HepG2 (cell line): Measurements from ENCODE around the gene SSC5D. TPM values are rescaled to one million over a fixed set of nuclear protein-coding genes. Genes with fewer than 3 reads are reported as not detected.

ENCODE experiments used
- DR1 ChIP-seq: sonication (generic); formaldehyde crosslinking; IDR thresholded peaks from 2 replicates; pipeline ENCODE4 v1.8.0; 2021; ENCODE audit warnings: mild to moderate bottlenecking, missing genetic modification reagents, inconsistent platforms
- DRAP1 ChIP-seq: IDR thresholded peaks from 2 replicates; pipeline ENCODE4 v1.6.1; 2016; ENCODE audit warnings: missing genetic modification reagents, missing compliant biosample characterization
- EED ChIP-seq: sonication (generic); formaldehyde crosslinking; IDR thresholded peaks from 2 replicates; pipeline ENCODE4 v1.5.0; 2020; ENCODE audit warnings: mild to moderate bottlenecking, missing genetic modification reagents
- FOXO1 ChIP-seq: sonication (generic); formaldehyde crosslinking; IDR thresholded peaks from 2 replicates; pipeline ENCODE4 v1.4.0; 2020; ENCODE audit warnings: missing genetic modification reagents
- HOXA7 ChIP-seq: sonication (generic); formaldehyde crosslinking; IDR thresholded peaks from 2 replicates; pipeline ENCODE4 v1.8.1; 2022; ENCODE audit warnings: mild to moderate bottlenecking, missing genetic modification reagents, moderate library complexity
- IRX3 ChIP-seq: sonication (generic); formaldehyde crosslinking; IDR thresholded peaks from 2 replicates; pipeline ENCODE4 v1.8.1; 2023; ENCODE audit warnings: mild to moderate bottlenecking, low read depth, missing genetic modification reagents, borderline replicate concordance
- JUND ChIP-seq: sonication (generic); formaldehyde crosslinking; IDR thresholded peaks from 2 replicates; pipeline ENCODE4 v1.8.0; 2022; ENCODE audit warnings: mild to moderate bottlenecking, missing genetic modification reagents
- RXRA ChIP-seq: sonication (generic); formaldehyde crosslinking; IDR thresholded peaks from 2 replicates; pipeline ENCODE4 v1.5.1; 2020; ENCODE audit warnings: missing genetic modification reagents
- TBX2 ChIP-seq: sonication (generic); formaldehyde crosslinking; IDR thresholded peaks from 2 replicates; pipeline ENCODE4 v1.5.0; 2020; ENCODE audit warnings: missing genetic modification reagents, mild to moderate bottlenecking, borderline replicate concordance
- ZFP36L1 ChIP-seq: sonication (generic); formaldehyde crosslinking; IDR thresholded peaks from 2 replicates; pipeline ENCODE4 v1.8.0; 2022; ENCODE audit warnings: mild to moderate bottlenecking, missing genetic modification reagents, moderate library complexity
- ZHX2 ChIP-seq, 2 experiments: sonication (generic) in 1 of 2; formaldehyde crosslinking in 1 of 2; IDR thresholded peaks; 2 replicates each; pipeline versions ENCODE4 v1.6.1 to v1.9.0; 2014 to 2022; ENCODE audit warnings: antibody characterized with exemption in 1 of 2, borderline replicate concordance in 1 of 2, inconsistent platforms in 1 of 2, low read depth in 1 of 2, missing genetic modification reagents in 1 of 2
- ZNF101 ChIP-seq: sonication (generic); formaldehyde crosslinking; IDR thresholded peaks from 2 replicates; pipeline ENCODE4 v1.4.0; 2020; ENCODE audit warnings: mild to moderate bottlenecking, low read depth, missing genetic modification reagents, borderline replicate concordance
- ZNF207 ChIP-seq: fragments of 450-650 bp; IDR thresholded peaks from 2 replicates; pipeline ENCODE4 v1.6.1; 2016; ENCODE audit warnings: antibody characterized with exemption, borderline replicate concordance
- ZNF335 ChIP-seq: sonication (generic); formaldehyde crosslinking; IDR thresholded peaks from 2 replicates; pipeline ENCODE4 v1.4.0; 2020; ENCODE audit warnings: missing genetic modification reagents
- ZNF7 ChIP-seq: IDR thresholded peaks from 2 replicates; pipeline ENCODE4 v1.6.1; 2016; ENCODE audit warnings: missing biosample characterization, missing genetic modification reagents
- ZNF746 ChIP-seq: sonication (generic); formaldehyde crosslinking; IDR thresholded peaks from 2 replicates; pipeline ENCODE4 v1.8.0; 2022; ENCODE audit warnings: mild to moderate bottlenecking, missing genetic modification reagents
- ZNF749 ChIP-seq: sonication (generic); formaldehyde crosslinking; IDR thresholded peaks from 2 replicates; pipeline ENCODE4 v1.8.0; 2022; ENCODE audit warnings: mild to moderate bottlenecking, missing genetic modification reagents, moderate library complexity, borderline replicate concordance
- ZNF780A ChIP-seq: sonication (generic); formaldehyde crosslinking; IDR thresholded peaks from 2 replicates; pipeline ENCODE4 v1.8.0; 2022; ENCODE audit warnings: mild to moderate bottlenecking, missing genetic modification reagents, moderate library complexity
- polyA plus RNA-seq, 8 experiments: library from polyadenylated mRNA; depleted of rRNA in 3 of 8; stranded (reverse) in 7 of 8; unstranded in 1 of 8; fragments of >200 nt; fragmentation: Illumina TruSeq in 4 of 8; extraction: Trizol in 4 of 8; gene quantifications; 2 replicates each; pipeline versions ENCODE4 v1.2.1 to v1.2.3, GENCODE V29; 2011 to 2016; ENCODE audit warnings: low read depth in 4 of 8, missing spikeins in 1 of 8, mixed read lengths in 1 of 8; ENCODE audit not compliant: insufficient read depth in 1 of 8
- total RNA-seq, 5 experiments: library from RNA; depleted of rRNA; stranded (reverse); fragments of >200 nt; fragmentation: Illumina TruSeq; extraction: Trizol; gene quantifications; 2 replicates each; pipeline ENCODE4 v1.2.3, GENCODE V29; 2016; ENCODE audit warnings: low read depth in 1 of 5
- TF ChIP-seq, protein P1 (sequence below): sonication (generic); formaldehyde crosslinking; IDR thresholded peaks from 2 replicates; pipeline ENCODE4 v1.4.0; 2020; ENCODE audit warnings: missing genetic modification reagents
- TF ChIP-seq, protein P2 (sequence below): sonication (generic); formaldehyde crosslinking; IDR thresholded peaks from 2 replicates; pipeline ENCODE4 v1.8.1; 2023; ENCODE audit warnings: mild to moderate bottlenecking, moderate library complexity, missing genetic modification reagents

SSC5D gene
- total and polyA plus RNA-seq, 2 of the 13 experiments (the other 11 are each of a cell fraction or from before 2014, with no cell fraction given): not detected

GRCh38 chr19:55476100-55476775 is 12.0 kb upstream of the SSC5D start, which contains the start of gene ZNF628 (continued):
- TF ChIP-seq, protein P1, sequence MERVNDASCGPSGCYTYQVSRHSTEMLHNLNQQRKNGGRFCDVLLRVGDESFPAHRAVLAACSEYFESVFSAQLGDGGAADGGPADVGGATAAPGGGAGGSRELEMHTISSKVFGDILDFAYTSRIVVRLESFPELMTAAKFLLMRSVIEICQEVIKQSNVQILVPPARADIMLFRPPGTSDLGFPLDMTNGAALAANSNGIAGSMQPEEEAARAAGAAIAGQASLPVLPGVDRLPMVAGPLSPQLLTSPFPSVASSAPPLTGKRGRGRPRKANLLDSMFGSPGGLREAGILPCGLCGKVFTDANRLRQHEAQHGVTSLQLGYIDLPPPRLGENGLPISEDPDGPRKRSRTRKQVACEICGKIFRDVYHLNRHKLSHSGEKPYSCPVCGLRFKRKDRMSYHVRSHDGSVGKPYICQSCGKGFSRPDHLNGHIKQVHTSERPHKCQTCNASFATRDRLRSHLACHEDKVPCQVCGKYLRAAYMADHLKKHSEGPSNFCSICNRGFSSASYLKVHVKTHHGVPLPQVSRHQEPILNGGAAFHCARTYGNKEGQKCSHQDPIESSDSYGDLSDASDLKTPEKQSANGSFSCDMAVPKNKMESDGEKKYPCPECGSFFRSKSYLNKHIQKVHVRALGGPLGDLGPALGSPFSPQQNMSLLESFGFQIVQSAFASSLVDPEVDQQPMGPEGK (CRISPR knock-in tag): peak; percentile 93
- TF ChIP-seq ZNF335 (CRISPR knock-in tag) (no peak), ZNF101 (no peak), RXRA (CRISPR knock-in tag) (peak; percentile 70), ZHX2 (IDR thresholded peaks at IDR 0.05; ENCODE audit: low read depth) (peak; percentile 88), ZHX2 (CRISPR knock-in tag; IDR thresholded peaks at IDR 0.05; ENCODE audit: borderline replicate concordance) (no peak), JUND (no peak), FOXO1 (CRISPR knock-in tag) (peak; percentile 13; the same call in 1 of the 2 replicates), DRAP1 (CRISPR knock-in tag) (0 out of 2 replicates have a peak, but pooled peaks have one; percentile 13), ZNF780A (CRISPR knock-in tag) (no peak), HOXA7 (CRISPR knock-in tag) (no peak), ZNF746 (CRISPR knock-in tag) (peak; percentile 72; the same call in 1 of the 2 replicates), EED (CRISPR knock-in tag) (peak; percentile 77; the same call in 1 of the 2 replicates), ZNF7 (CRISPR knock-in tag) (no peak), TBX2 (CRISPR knock-in tag) (peak; percentile 83), ZFP36L1 (CRISPR knock-in tag) (no peak), DR1 (CRISPR knock-in tag) (0 out of 2 replicates have a peak, but pooled peaks have one; percentile 17), ZNF207 (no peak), IRX3 (CRISPR knock-in tag) (peak; percentile 68; the same call in 1 of the 2 replicates), ZNF749 (0 out of 2 replicates have a peak, but pooled peaks have one; percentile 62)
- TF ChIP-seq, protein P2, sequence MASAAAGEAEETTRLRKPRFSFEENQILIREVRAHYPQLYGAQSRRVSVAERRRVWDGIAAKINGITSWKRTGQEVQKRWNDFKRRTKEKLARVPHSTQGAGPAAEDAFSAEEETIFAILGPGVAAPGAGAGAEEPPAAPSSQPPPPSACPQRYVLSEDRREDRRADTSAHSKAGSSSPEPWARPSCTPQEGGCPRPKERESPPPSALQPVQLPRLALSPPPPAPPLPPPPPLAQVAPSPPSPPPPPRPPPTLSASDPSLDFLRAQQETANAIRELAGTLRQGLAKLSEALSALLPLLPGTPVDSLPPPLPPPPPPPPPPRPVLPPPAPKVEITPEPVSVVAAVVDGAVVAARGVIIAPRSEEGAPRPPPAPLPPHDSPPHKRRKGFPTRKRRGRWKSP (CRISPR knock-in tag): peak; percentile 70; the same call in 1 of the 2 replicates
